Smooth muscle cell of the brain vasculature (primary cell): ENCODE measurements around the gene SLC15A2.
"Not testable (repeated sequence)": the region's sequence is repeated elsewhere in the genome, so short reads cannot be mapped to it uniquely, and the experiment has no call there.

ENCODE experiments used
- DNase-seq: peaks from one replicate; pipeline ENCODE4 v3.0.0-alpha.2; 2012; ENCODE audit warnings: low read depth, low spot score

The SLC15A2 gene

GRCh38 chr3:121926380-121926779 is 32.2 kb downstream of the SLC15A2 start:
- no peak for DNase-seq

GRCh38 chr3:121938141-121938855 is 44.1 kb downstream of the SLC15A2 start:
- DNase-seq = not testable (repeated sequence)

- no peak for DNase-seq
Measured at GRCh38 chr3:121941592-121941991, 47.4 kb downstream of the SLC15A2 start.

GRCh38 chr3:121942116-121942786 is 48.0 kb downstream of the SLC15A2 start:
- DNase-seq = no peak

GRCh38 chr3:121943431-121943830 is 49.2 kb downstream of the SLC15A2 start:
- DNase-seq = no peak

- DNase-seq = no peak
Measured at GRCh38 chr3:121948641-121949040, 54.4 kb downstream of the SLC15A2 start.

GRCh38 chr3:121951291-121951919 is 57.2 kb downstream of the SLC15A2 start:
- DNase-seq = no peak

GRCh38 chr3:121956363-121956762 is 62.2 kb downstream of the SLC15A2 start:
- no peak for DNase-seq

GRCh38 chr3:121957674-121958415 is 63.6 kb downstream of the SLC15A2 start:
- no peak for DNase-seq

- DNase-seq = no peak
Measured at GRCh38 chr3:121958801-121959200, 64.6 kb downstream of the SLC15A2 start.

GRCh38 chr3:121961283-121961682 is 67.1 kb downstream of the SLC15A2 start:
- no peak for DNase-seq

- DNase-seq = no peak
Measured at GRCh38 chr3:121962443-121962842, 68.2 kb downstream of the SLC15A2 start.

- DNase-seq = no peak
Measured at GRCh38 chr3:121963608-121964007, 69.4 kb downstream of the SLC15A2 start.

GRCh38 chr3:121969631-121970030 is 75.4 kb downstream of the SLC15A2 start:
- DNase-seq = no peak

GRCh38 chr3:121970047-121970446 is 75.8 kb downstream of the SLC15A2 start:
- no peak for DNase-seq

GRCh38 chr3:121974601-121975111 is 80.5 kb downstream of the SLC15A2 start:
- DNase-seq = no peak

- DNase-seq = no peak
Measured at GRCh38 chr3:121975702-121976302, 81.6 kb downstream of the SLC15A2 start.

- no peak for DNase-seq
Measured at GRCh38 chr3:121976727-121977126, 82.5 kb downstream of the SLC15A2 start.

- no peak for DNase-seq
Measured at GRCh38 chr3:121979246-121979645, 85.0 kb downstream of the SLC15A2 start.

GRCh38 chr3:121979734-121980449 is 85.7 kb downstream of the SLC15A2 start:
- DNase-seq = no peak

- no peak for DNase-seq
Measured at GRCh38 chr3:121980450-121980796, 86.2 kb downstream of the SLC15A2 start.
